GM04504 (cell line): ENCODE results near the gene FOXD4L6.
"Not testable (repeated sequence)": the region's sequence is repeated elsewhere in the genome, so short reads cannot be mapped to it uniquely, and the experiment has no call there.

Source experiments
- DNase-seq: peaks from one replicate; pipeline ENCODE4 v3.0.0-alpha.2; 2012; ENCODE audit warnings: low read depth

FOXD4L6 gene

GRCh38 chr9:41100508-41100907, 28.0 kb downstream of the FOXD4L6 start:
- not testable (repeated sequence) for DNase-seq

- not testable (repeated sequence) for DNase-seq
Measured at GRCh38 chr9:41098759-41099158, 29.7 kb downstream of the FOXD4L6 start.

GRCh38 chr9:41095060-41095459, 33.4 kb downstream of the FOXD4L6 start:
- DNase-seq, result not testable (repeated sequence)

- not testable (repeated sequence) for DNase-seq
Measured at GRCh38 chr9:41094010-41094773, 34.3 kb downstream of the FOXD4L6 start.

GRCh38 chr9:41090922-41091321, 37.6 kb downstream of the FOXD4L6 start:
- DNase-seq, result not testable (repeated sequence)

GRCh38 chr9:41090386-41090785, 38.1 kb downstream of the FOXD4L6 start:
- DNase-seq, result not testable (repeated sequence)

- not testable (repeated sequence) for DNase-seq
Measured at GRCh38 chr9:41088450-41089059, 39.9 kb downstream of the FOXD4L6 start.

- not testable (repeated sequence) for DNase-seq
Measured at GRCh38 chr9:41087929-41088328, 40.6 kb downstream of the FOXD4L6 start.

- not testable (repeated sequence) for DNase-seq
Measured at GRCh38 chr9:41087157-41087780, 41.2 kb downstream of the FOXD4L6 start.

- not testable (repeated sequence) for DNase-seq
Measured at GRCh38 chr9:41086685-41087084, 41.8 kb downstream of the FOXD4L6 start.

GRCh38 chr9:41086215-41086614, 42.3 kb downstream of the FOXD4L6 start:
- not testable (repeated sequence) for DNase-seq

- not testable (repeated sequence) for DNase-seq
Measured at GRCh38 chr9:41082358-41082757, 46.1 kb downstream of the FOXD4L6 start.

GRCh38 chr9:41079464-41079863, 49.0 kb downstream of the FOXD4L6 start:
- DNase-seq, result not testable (repeated sequence)

- not testable (repeated sequence) for DNase-seq
Measured at GRCh38 chr9:41077586-41077985, 50.9 kb downstream of the FOXD4L6 start.
